ENCODE results near the gene ZNF205.
"Not testable (repeated sequence)": the region's sequence is repeated elsewhere in the genome, so short reads cannot be mapped to it uniquely, and the experiment has no call there.

The ZNF205 gene

GRCh38 chr16:3135126-3135715, 22.8 kb downstream of the ZNF205 start:
- no peak for DNase-seq

- no peak for DNase-seq
These were observed 24.9 kb downstream of the ZNF205 start for GRCh38 chr16:3137267-3137666.

- DNase-seq, result no peak
These were observed 26.0 kb downstream of the ZNF205 start for GRCh38 chr16:3138342-3138741.

GRCh38 chr16:3138823-3139426, 26.5 kb downstream of the ZNF205 start:
- no peak for DNase-seq

- DNase-seq, result not testable (repeated sequence)
These were observed 27.2 kb downstream of the ZNF205 start for GRCh38 chr16:3139561-3139960.

GRCh38 chr16:3140603-3141427, 28.4 kb downstream of the ZNF205 start:
- no peak for DNase-seq

GRCh38 chr16:3141781-3142311, 29.5 kb downstream of the ZNF205 start:
- no peak for DNase-seq

GRCh38 chr16:3142327-3142726, 29.9 kb downstream of the ZNF205 start:
- DNase-seq, result no peak

- DNase-seq, result no peak
These were observed 30.4 kb downstream of the ZNF205 start for GRCh38 chr16:3142770-3143169.

GRCh38 chr16:3143189-3143588, 30.8 kb downstream of the ZNF205 start:
- no peak for DNase-seq

- DNase-seq, result no peak
These were observed 31.4 kb downstream of the ZNF205 start for GRCh38 chr16:3143598-3144320.

GRCh38 chr16:3144321-3144983, 32.1 kb downstream of the ZNF205 start:
- no peak for DNase-seq

- no peak for DNase-seq
These were observed 32.8 kb downstream of the ZNF205 start for GRCh38 chr16:3145151-3145550.

GRCh38 chr16:3145660-3146059, 33.3 kb downstream of the ZNF205 start:
- DNase-seq, result no peak

GRCh38 chr16:3147046-3147756, 34.8 kb downstream of the ZNF205 start:
- no peak for DNase-seq

- DNase-seq, result no peak
These were observed 35.3 kb downstream of the ZNF205 start for GRCh38 chr16:3147757-3148104.

GRCh38 chr16:3148256-3149192, 36.1 kb downstream of the ZNF205 start:
- no peak for DNase-seq

GRCh38 chr16:3149193-3149530, 36.8 kb downstream of the ZNF205 start:
- no peak for DNase-seq

GRCh38 chr16:3149630-3150345, 37.4 kb downstream of the ZNF205 start:
- peak; percentile 72 to 85 for DNase-seq
